Smooth muscle cell (in vitro differentiated cells): ENCODE data around the gene NDUFAF3. TPM values are rescaled to one million over a fixed set of nuclear protein-coding genes. Genes with fewer than 3 reads are reported as not detected.

Experiments
- DNase-seq: peaks from one replicate; lab custom pipeline; 2025; ENCODE audit not compliant: unreplicated experiment; lab: John Stamatoyannopoulos, UW
- H2AFZ ChIP-seq: fragments of 200-600 bp; sonication (generic); 2 replicates; pipeline ENCODE4 v1.6.0; 2016; ENCODE audit warnings: antibody characterized with exemption, low read depth, mild to moderate bottlenecking
- H3F3A ChIP-seq: fragments of 200-600 bp; sonication (generic); 2 replicates; pipeline ENCODE4 v1.6.0; 2017; ENCODE audit warnings: antibody characterized with exemption, low read depth
- H3K27ac ChIP-seq: fragments of 200-600 bp; sonication (generic); 2 replicates; pipeline ENCODE4 v1.5.1; 2016; ENCODE audit warnings: low read depth, mild to moderate bottlenecking
- H3K27me3 ChIP-seq: fragments of 200-600 bp; sonication (generic); 2 replicates; pipeline ENCODE4 v1.6.1; 2016; ENCODE audit warnings: low read depth, mild to moderate bottlenecking
- H3K36me3 ChIP-seq: fragments of 200-600 bp; sonication (generic); 2 replicates; pipeline ENCODE4 v1.5.1; 2016; ENCODE audit warnings: low read depth
- H3K4me1 ChIP-seq: fragments of 200-600 bp; sonication (generic); 2 replicates; pipeline ENCODE4 v1.5.1; 2016; ENCODE audit warnings: low read depth
- H3K4me2 ChIP-seq: fragments of 200-600 bp; sonication (generic); 2 replicates; pipeline ENCODE4 v1.6.0; 2016; ENCODE audit warnings: mild to moderate bottlenecking
- H3K4me3 ChIP-seq: fragments of 200-600 bp; sonication (generic); 2 replicates; pipeline ENCODE4 v1.5.1; 2016; ENCODE audit warnings: mild to moderate bottlenecking
- H3K79me2 ChIP-seq: fragments of 200-600 bp; sonication (generic); 2 replicates; pipeline ENCODE4 v1.6.0; 2016; ENCODE audit warnings: low read depth, mild to moderate bottlenecking
- H3K9ac ChIP-seq: fragments of 200-600 bp; sonication (generic); 2 replicates; pipeline ENCODE4 v1.6.0; 2016; ENCODE audit warnings: low read depth
- H3K9me3 ChIP-seq: fragments of 200-600 bp; sonication (generic); replicated peaks from 2 replicates; pipeline ENCODE4 v1.5.1; 2016; ENCODE audit warnings: low read depth
- H4K20me1 ChIP-seq: fragments of 200-600 bp; sonication (generic); 2 replicates; pipeline ENCODE4 v1.6.0; 2016; ENCODE audit warnings: low read depth
- WGBS: methylation state at CpG from one replicate; pipeline ENCODE4 v1.1.7; 2016; ENCODE audit warnings: low lambda C conversion rate; 5-methylcytosine and 5-hydroxymethylcytosine counted together
- polyA plus RNA-seq: library from polyadenylated mRNA; unstranded; fragments of >200 nt; fragmentation: Nextera tagmentation; extraction: Ambion mirVana; gene quantifications from 2 replicates; pipeline ENCODE4 v1.2.1, GENCODE V29; 2016
- total RNA-seq: library from RNA; depleted of rRNA; stranded (reverse); fragments of >200 nt; gene quantifications from 2 replicates; pipeline ENCODE4 v1.2.3, GENCODE V29; 2014
- TF ChIP-seq, protein P1 (sequence below): fragments of 200-600 bp; sonication (generic); IDR thresholded peaks from 2 replicates; pipeline ENCODE4 v1.5.1; 2017; ENCODE audit warnings: borderline replicate concordance, mild to moderate bottlenecking, antibody characterized with exemption; ENCODE audit not compliant: insufficient read depth, poor library complexity, severe bottlenecking

The NDUFAF3 gene
- total and polyA plus RNA-seq, 2 experiments from 2014 or later = 124 to 175 TPM

GRCh38 chr3:49021213-49021812 is 608 bp upstream of the NDUFAF3 start:
- H3K27ac ChIP-seq = peak overlapping the region; percentile 99
- H3K9ac ChIP-seq = peak overlapping the region; percentile 98
- peaks cover 6% of the 10 kb centered on the region for H4K20me1 ChIP-seq
- H3K4me3 ChIP-seq = peak overlapping the region; percentile 75
- H2AFZ ChIP-seq = no peak overlapping the region
- no peaks in the 10 kb centered on the region for H3K9me3 ChIP-seq
- peak overlapping the region; percentile 97 for H3K4me2 ChIP-seq
- H3K27me3 ChIP-seq = no peaks in the 10 kb centered on the region
- H3K79me2 ChIP-seq = peaks cover 39% of the 10 kb centered on the region
- peaks cover 22% of the 10 kb centered on the region for H3F3A ChIP-seq
- no peaks in the 10 kb centered on the region for H3K36me3 ChIP-seq
- peak; percentile 97 for DNase-seq
- peaks cover 22% of the 10 kb centered on the region for H3K4me1 ChIP-seq
- TF ChIP-seq, protein P1, sequence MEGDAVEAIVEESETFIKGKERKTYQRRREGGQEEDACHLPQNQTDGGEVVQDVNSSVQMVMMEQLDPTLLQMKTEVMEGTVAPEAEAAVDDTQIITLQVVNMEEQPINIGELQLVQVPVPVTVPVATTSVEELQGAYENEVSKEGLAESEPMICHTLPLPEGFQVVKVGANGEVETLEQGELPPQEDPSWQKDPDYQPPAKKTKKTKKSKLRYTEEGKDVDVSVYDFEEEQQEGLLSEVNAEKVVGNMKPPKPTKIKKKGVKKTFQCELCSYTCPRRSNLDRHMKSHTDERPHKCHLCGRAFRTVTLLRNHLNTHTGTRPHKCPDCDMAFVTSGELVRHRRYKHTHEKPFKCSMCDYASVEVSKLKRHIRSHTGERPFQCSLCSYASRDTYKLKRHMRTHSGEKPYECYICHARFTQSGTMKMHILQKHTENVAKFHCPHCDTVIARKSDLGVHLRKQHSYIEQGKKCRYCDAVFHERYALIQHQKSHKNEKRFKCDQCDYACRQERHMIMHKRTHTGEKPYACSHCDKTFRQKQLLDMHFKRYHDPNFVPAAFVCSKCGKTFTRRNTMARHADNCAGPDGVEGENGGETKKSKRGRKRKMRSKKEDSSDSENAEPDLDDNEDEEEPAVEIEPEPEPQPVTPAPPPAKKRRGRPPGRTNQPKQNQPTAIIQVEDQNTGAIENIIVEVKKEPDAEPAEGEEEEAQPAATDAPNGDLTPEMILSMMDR = no peak
- under 1% methylated on average over 58 of the region's 60 CpGs for WGBS

- H3K27ac ChIP-seq = peak overlapping the region; percentile 99
- no peaks in the 10 kb centered on the region for H3K36me3 ChIP-seq
- no peaks in the 10 kb centered on the region for H3K9me3 ChIP-seq
- peak overlapping the region; percentile 97 for H3K4me2 ChIP-seq
- peaks cover 17% of the 10 kb centered on the region for H3K4me1 ChIP-seq
- peak overlapping the region; percentile 75 for H3K4me3 ChIP-seq
- H3K79me2 ChIP-seq = peaks cover 50% of the 10 kb centered on the region
- TF ChIP-seq, protein P1 = no peak
- no peak overlapping the region for H2AFZ ChIP-seq
- peak overlapping the region; percentile 98 for H3K9ac ChIP-seq
- no peaks in the 10 kb centered on the region for H3K27me3 ChIP-seq
- DNase-seq = no peak
- H4K20me1 ChIP-seq = peaks cover 6% of the 10 kb centered on the region
- 35% methylated on average over 12 of the region's 12 CpGs for WGBS
- H3F3A ChIP-seq = peaks cover 31% of the 10 kb centered on the region
Observed at GRCh38 chr3:49022688-49023171, 809 bp downstream of the NDUFAF3 start.

- no peak overlapping the region for H3K4me3 ChIP-seq
- TF ChIP-seq, protein P1 = no peak
- no peaks in the 10 kb centered on the region for H3K9me3 ChIP-seq
- no peak overlapping the region for H3K9ac ChIP-seq
- no peaks in the 10 kb centered on the region for H3K27me3 ChIP-seq
- no peak overlapping the region for H3K27ac ChIP-seq
- peaks cover 57% of the 10 kb centered on the region for H3K79me2 ChIP-seq
- peaks cover 6% of the 10 kb centered on the region for H4K20me1 ChIP-seq
- no peaks in the 10 kb centered on the region for H3K36me3 ChIP-seq
- DNase-seq = no peak
- no peak overlapping the region for H3K4me2 ChIP-seq
- peaks cover 25% of the 10 kb centered on the region for H3K4me1 ChIP-seq
- no peak overlapping the region for H2AFZ ChIP-seq
- H3F3A ChIP-seq = peaks cover 31% of the 10 kb centered on the region
- 98% methylated on average over 4 of the region's 4 CpGs for WGBS
Observed at GRCh38 chr3:49023775-49024174, 1.9 kb downstream of the NDUFAF3 start.

DNA sequence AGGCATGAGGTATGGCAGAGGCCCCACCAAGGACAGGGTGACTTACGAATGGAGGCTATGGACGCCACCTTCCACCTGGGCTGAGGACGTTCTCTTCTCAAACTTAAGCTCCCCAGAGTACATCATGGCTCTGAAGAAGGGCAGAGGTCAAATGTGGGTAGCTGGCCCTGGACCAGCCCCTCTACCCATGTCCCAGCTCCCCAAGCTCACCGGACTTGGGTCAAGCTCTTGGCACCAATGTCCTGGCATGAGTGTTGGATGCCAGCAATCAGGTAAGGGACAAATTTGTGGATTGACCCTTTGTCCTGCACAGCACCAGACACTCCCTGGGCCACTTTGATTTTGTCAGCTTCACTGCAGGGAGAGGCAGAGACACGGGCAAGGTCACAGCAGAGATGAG is 2.5 kb downstream of the NDUFAF3 start:
- no peaks in the 10 kb centered on the region for H3K27me3 ChIP-seq
- H3K36me3 ChIP-seq = no peaks in the 10 kb centered on the region
- H3K27ac ChIP-seq = no peak overlapping the region
- H2AFZ ChIP-seq = no peak overlapping the region
- H3K4me3 ChIP-seq = no peak overlapping the region
- no peak for DNase-seq
- H3K4me2 ChIP-seq = no peak overlapping the region
- peaks cover 55% of the 10 kb centered on the region for H3K79me2 ChIP-seq
- peaks cover 23% of the 10 kb centered on the region for H3K4me1 ChIP-seq
- H3K9ac ChIP-seq = no peak overlapping the region
- peaks cover 6% of the 10 kb centered on the region for H4K20me1 ChIP-seq
- no peaks in the 10 kb centered on the region for H3K9me3 ChIP-seq
- TF ChIP-seq, protein P1 = no peak
- peaks cover 28% of the 10 kb centered on the region for H3F3A ChIP-seq
- WGBS = 99% methylated on average over 5 of the region's 5 CpGs
